ENCODE data around the gene FER.
"Not testable (repeated sequence)": the region's sequence is repeated elsewhere in the genome, so short reads cannot be mapped to it uniquely, and the experiment has no call there.

FER gene

GRCh38 chr5:108748401-108749127 is 867 bp downstream of the FER start:
- DNase-seq, result peak; percentile 98 to 99

- DNase-seq, result peak in 1 of 2 experiments; percentile 89
Observed at GRCh38 chr5:108749128-108749861, 1.6 kb downstream of the FER start.

GRCh38 chr5:108753331-108753730 is 5.6 kb downstream of the FER start:
- no peak for DNase-seq

GRCh38 chr5:108753877-108754276 is 6.2 kb downstream of the FER start:
- no peak for DNase-seq

GRCh38 chr5:108760512-108760911 is 12.8 kb downstream of the FER start:
- DNase-seq, result no peak

GRCh38 chr5:108762660-108763059 is 15.0 kb downstream of the FER start:
- no peak for DNase-seq

GRCh38 chr5:108763222-108763916 is 15.7 kb downstream of the FER start:
- DNase-seq, result no peak

- DNase-seq, result no peak
Observed at GRCh38 chr5:108765647-108766046, 17.9 kb downstream of the FER start.

GRCh38 chr5:108766916-108767315 is 19.2 kb downstream of the FER start:
- not testable (repeated sequence) for DNase-seq

GRCh38 chr5:108769352-108769751 is 21.7 kb downstream of the FER start:
- no peak for DNase-seq

GRCh38 chr5:108772626-108773025 is 24.9 kb downstream of the FER start:
- no peak for DNase-seq

GRCh38 chr5:108773330-108773729 is 25.6 kb downstream of the FER start:
- DNase-seq, result no peak

- not testable (repeated sequence) for DNase-seq
Observed at GRCh38 chr5:108774079-108774478, 26.4 kb downstream of the FER start.

- DNase-seq, result not testable (repeated sequence)
Observed at GRCh38 chr5:108777582-108777981, 29.9 kb downstream of the FER start.

- DNase-seq, result not testable (repeated sequence)
Observed at GRCh38 chr5:108784577-108784976, 36.9 kb downstream of the FER start.

- no peak for DNase-seq
Observed at GRCh38 chr5:108786806-108787483, 39.2 kb downstream of the FER start.

- no peak for DNase-seq
Observed at GRCh38 chr5:108788142-108788541, 40.4 kb downstream of the FER start.

GRCh38 chr5:108793207-108793606 is 45.5 kb downstream of the FER start:
- no peak for DNase-seq

- not testable (repeated sequence) for DNase-seq
Observed at GRCh38 chr5:108794349-108794748, 46.7 kb downstream of the FER start.

GRCh38 chr5:108797396-108797795 is 49.7 kb downstream of the FER start:
- DNase-seq, result no peak

- DNase-seq, result no peak
Observed at GRCh38 chr5:108797986-108798385, 50.3 kb downstream of the FER start.

- no peak for DNase-seq
Observed at GRCh38 chr5:108798513-108799265, 51.0 kb downstream of the FER start.
